GM19193 (cell line): ENCODE measurements around the gene CDKN1C.

Source experiments
- POLR2A ChIP-seq: IDR thresholded peaks from 4 replicates; pipeline ENCODE4 v1.6.1; 2011; ENCODE audit not compliant: insufficient read depth, insufficient read length; ENCODE audit errors: extremely low read depth

The CDKN1C gene

GRCh38 chr11:2885678-2886081 lies at the start of gene CDKN1C:
TSS of gene CDKN1C (minus strand) at chr11:2885775. CDS start at chr11:2885456, 319 bp downstream.
- peak; percentile 28 for TF ChIP-seq POLR2A

GRCh38 chr11:2934611-2935239 lies 49.1 kb upstream of the CDKN1C start:
- TF ChIP-seq POLR2A: no peak

- no peak for TF ChIP-seq POLR2A
These were observed 48.5 kb upstream of the CDKN1C start for GRCh38 chr11:2934021-2934550.

- TF ChIP-seq POLR2A: no peak
These were observed 47.9 kb upstream of the CDKN1C start for GRCh38 chr11:2933375-2934020.

- TF ChIP-seq POLR2A: no peak
These were observed 47.3 kb upstream of the CDKN1C start for GRCh38 chr11:2932850-2933251.

GRCh38 chr11:2931771-2932738 lies 46.5 kb upstream of the CDKN1C start:
- no peak for TF ChIP-seq POLR2A

GRCh38 chr11:2931420-2931746 lies 45.8 kb upstream of the CDKN1C start:
- TF ChIP-seq POLR2A: no peak

- TF ChIP-seq POLR2A: no peak
These were observed 45.3 kb upstream of the CDKN1C start for GRCh38 chr11:2930704-2931419.

- TF ChIP-seq POLR2A: no peak
These were observed 44.6 kb upstream of the CDKN1C start for GRCh38 chr11:2929950-2930703.

GRCh38 chr11:2929531-2929949 lies 44.0 kb upstream of the CDKN1C start:
- no peak for TF ChIP-seq POLR2A

- peak; percentile 54 for TF ChIP-seq POLR2A
These were observed 43.3 kb upstream of the CDKN1C start, which contains the start of gene PHLDA2 for GRCh38 chr11:2928605-2929530. TSS of gene PHLDA2 (minus strand) at chr11:2929420. CDS start at chr11:2929364, 56 bp downstream.

- no peak for TF ChIP-seq POLR2A
These were observed 42.5 kb upstream of the CDKN1C start for GRCh38 chr11:2927851-2928604.
